MM.1S (cell line): ENCODE measurements around the gene HDGF.

Experiments
- EZH2 ChIP-seq: fragments of 300-600 bp; sonication (generic); optimal IDR thresholded peaks from 2 replicates; pipeline ENCODE3; 2017; ENCODE audit warnings: low read depth, mild to moderate bottlenecking, antibody characterized with exemption, low read length, mixed read lengths
- TF ChIP-seq, protein P1 (sequence below): fragments of 300-600 bp; sonication (generic); IDR thresholded peaks from 2 replicates; pipeline ENCODE4 v1.5.1; 2016; ENCODE audit warnings: antibody characterized with exemption, low read length, mixed read lengths

DNA sequence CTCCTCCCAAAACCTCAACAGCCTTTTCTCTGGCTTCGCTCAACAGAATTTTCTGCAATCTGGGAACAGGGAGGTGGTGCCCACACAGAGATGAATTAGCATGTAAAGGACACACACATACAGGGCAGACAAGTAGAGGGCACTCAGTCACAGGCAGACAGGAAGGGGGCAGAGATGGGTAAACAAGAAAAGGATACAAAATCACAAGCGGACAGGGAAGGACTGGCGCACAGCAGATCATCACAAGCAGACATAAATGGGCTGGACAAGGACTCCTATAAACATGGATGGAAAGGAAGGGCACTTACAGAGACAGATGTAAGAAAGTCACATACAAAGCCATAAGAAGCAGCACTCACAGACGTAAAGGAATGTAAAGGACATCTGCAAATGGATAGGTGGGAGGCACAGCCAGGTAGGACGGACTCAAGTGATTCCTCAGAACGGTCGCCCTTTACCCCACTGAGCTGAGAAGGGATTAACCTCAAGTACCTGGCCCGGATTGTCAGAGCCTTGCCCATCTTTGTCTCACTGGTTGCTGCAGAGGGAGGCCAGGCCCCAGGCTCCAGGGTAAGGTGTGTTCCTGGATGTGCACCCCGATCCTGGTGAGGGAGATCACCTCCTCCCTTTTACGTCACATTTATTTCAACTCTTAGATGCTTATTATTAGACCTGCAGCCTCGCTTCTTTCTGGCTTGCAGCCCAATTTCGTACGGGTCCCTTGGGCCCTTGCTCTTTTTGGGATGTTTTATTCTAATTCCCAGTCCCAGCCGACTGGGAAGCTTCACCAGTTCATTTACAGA is 15.0 kb upstream of the HDGF start:
- TF ChIP-seq, protein P1, sequence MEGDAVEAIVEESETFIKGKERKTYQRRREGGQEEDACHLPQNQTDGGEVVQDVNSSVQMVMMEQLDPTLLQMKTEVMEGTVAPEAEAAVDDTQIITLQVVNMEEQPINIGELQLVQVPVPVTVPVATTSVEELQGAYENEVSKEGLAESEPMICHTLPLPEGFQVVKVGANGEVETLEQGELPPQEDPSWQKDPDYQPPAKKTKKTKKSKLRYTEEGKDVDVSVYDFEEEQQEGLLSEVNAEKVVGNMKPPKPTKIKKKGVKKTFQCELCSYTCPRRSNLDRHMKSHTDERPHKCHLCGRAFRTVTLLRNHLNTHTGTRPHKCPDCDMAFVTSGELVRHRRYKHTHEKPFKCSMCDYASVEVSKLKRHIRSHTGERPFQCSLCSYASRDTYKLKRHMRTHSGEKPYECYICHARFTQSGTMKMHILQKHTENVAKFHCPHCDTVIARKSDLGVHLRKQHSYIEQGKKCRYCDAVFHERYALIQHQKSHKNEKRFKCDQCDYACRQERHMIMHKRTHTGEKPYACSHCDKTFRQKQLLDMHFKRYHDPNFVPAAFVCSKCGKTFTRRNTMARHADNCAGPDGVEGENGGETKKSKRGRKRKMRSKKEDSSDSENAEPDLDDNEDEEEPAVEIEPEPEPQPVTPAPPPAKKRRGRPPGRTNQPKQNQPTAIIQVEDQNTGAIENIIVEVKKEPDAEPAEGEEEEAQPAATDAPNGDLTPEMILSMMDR, result no peak
- TF ChIP-seq EZH2, result no peak
